Pancreas (tissue), 10 donors: ENCODE results near the gene PGR. TPM values are rescaled to one million over a fixed set of nuclear protein-coding genes. Genes with fewer than 3 reads are reported as not detected.

Source experiments
- ATAC-seq, 4 donors: fragments of 200-7000 bp; cut with Tn5 transposase; one replicate each; pipeline versions ENCODE4 v1.8.0 to v1.9.1; 2020; ENCODE audit warnings: mild to moderate bottlenecking in 4 of 4, moderate library complexity in 4 of 4
- DNase-seq, 6 donors: peaks; one replicate each; pipeline ENCODE4 v3.0.0-alpha.2; 2020
- FAIRE-seq: peaks from 2 replicates; lab custom pipeline; 2012; peaks lifted over from hg19 to GRCh38; lab: Jason Lieb, UNC
- H3K27ac ChIP-seq, 4 donors: fragments of 200-600 bp; sonication (generic); 1 replicate in 3 of 4; 2 replicates in 1 of 4; pipeline versions ENCODE4 v1.5.0 to v1.8.0; 2020
- H3K27me3 ChIP-seq, 4 donors: fragments of 200-600 bp; one replicate each; pipeline ENCODE4 v1.8.0; 2021
- H3K36me3 ChIP-seq, 3 donors: fragments of 200-600 bp; sonication (generic) in 1 of 3; one replicate each; pipeline versions ENCODE4 v1.5.0 to v1.8.0; 2020 to 2021
- H3K4me1 ChIP-seq, 3 donors: fragments of 200-600 bp; one replicate each; pipeline ENCODE4 v1.8.0; 2021
- H3K4me3 ChIP-seq, 4 donors: fragments of 200-600 bp; sonication (generic) in 2 of 4; one replicate each; pipeline versions ENCODE4 v1.5.0 to v1.8.0; 2020 to 2021
- H3K9me3 ChIP-seq, 4 donors: fragments of 200-600 bp; one replicate each; pipeline ENCODE4 v1.8.0; 2021
- WGBS, 2 donors: extraction: QIAGEN DNeasy Blood & Tissue Kit; methylation state at CpG; one replicate each; pipeline ENCODE4 v1.1.7; 2013; 5-methylcytosine and 5-hydroxymethylcytosine counted together
- intact Hi-C, 3 donors: fragments of 100-400 bp; cut with DNase I; formaldehyde crosslinking; loops; one replicate each; pipeline versions ENCODE4 v1.11.1 to v1.14.2; 2022
- polyA plus RNA-seq, 2 donors: library from polyadenylated mRNA; stranded (reverse); fragments of 200-250 nt; gene quantifications; one replicate each; pipeline ENCODE4 v1.2.3, GENCODE V29; 2013
- total RNA-seq, 6 donors: library from RNA; stranded (reverse); fragmentation: NEBNext Ultra II Directional in 4 of 6; extraction: Animal tissue kit (Norgen Biotek cat#: 25700) in 4 of 6; gene quantifications; one replicate each; pipeline versions ENCODE4 v1.2.1 to v1.2.4, GENCODE V29; 2021 to 2023
- TF ChIP-seq, protein P1 (sequence below), 4 donors: fragments of 200-600 bp; sonication (generic) in 3 of 4; IDR thresholded peaks; one replicate each; pipeline versions ENCODE4 v1.5.0 to v1.8.0; 2021; ENCODE audit warnings: antibody characterized with exemption in 4 of 4
- donor health status: healthy with polysubstance abuse.
- donor health status: DM: no; HTN: no; CAD: no; lungs with moderate emphysema.
- donor health status: DM: no; HTN: no; CAD: no.
- donor health status: control.
- donor health status: control.
- donor health status: Bipolar disorder and iron deficiency.
- donor health status: DM: yes; HTN: yes; CAD: no.
- donor health status: DM: no; HTN: no; CAD: no.
- donor health status: DM: no; HTN: no; CAD: no.
- donor health status: DM: yes; HTN: yes; CAD: no.

The PGR gene
- total and polyA plus RNA-seq, 8 donors, result 0.23 to 1.9 (median 0.73) TPM

DNA sequence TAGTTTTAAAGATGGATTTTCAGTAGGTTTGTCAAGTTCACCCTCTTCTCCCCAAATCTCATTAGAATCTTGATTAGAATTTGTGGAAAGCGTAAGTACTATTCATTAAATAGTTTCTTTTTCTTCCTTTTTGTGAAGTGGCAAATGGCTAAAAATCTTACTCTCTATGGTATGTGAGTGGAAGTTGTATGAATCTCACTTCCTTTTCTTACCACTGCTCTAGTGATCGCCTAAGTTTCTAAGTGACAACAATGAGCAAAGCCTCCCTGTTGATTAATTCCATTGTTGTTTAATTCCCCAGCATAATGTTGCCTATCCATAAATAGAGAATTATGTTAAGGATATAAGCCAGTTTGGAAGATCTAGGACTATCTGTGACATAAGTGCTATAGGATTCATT is 82.7 kb downstream of the PGR start:
- Histone ChIP-seq H3K36me3 (no peaks in the 10 kb centered on the region), H3K4me1 (no peaks in the 10 kb centered on the region), H3K9me3 (no peaks in the 10 kb centered on the region), H3K27me3 (no peaks in the 10 kb centered on the region), H3K4me3 (no peak overlapping the region), H3K27ac (no peak overlapping the region)
- ATAC-seq (no peak), DNase-seq (no peak), FAIRE-seq (no peak)
- TF ChIP-seq, protein P1, sequence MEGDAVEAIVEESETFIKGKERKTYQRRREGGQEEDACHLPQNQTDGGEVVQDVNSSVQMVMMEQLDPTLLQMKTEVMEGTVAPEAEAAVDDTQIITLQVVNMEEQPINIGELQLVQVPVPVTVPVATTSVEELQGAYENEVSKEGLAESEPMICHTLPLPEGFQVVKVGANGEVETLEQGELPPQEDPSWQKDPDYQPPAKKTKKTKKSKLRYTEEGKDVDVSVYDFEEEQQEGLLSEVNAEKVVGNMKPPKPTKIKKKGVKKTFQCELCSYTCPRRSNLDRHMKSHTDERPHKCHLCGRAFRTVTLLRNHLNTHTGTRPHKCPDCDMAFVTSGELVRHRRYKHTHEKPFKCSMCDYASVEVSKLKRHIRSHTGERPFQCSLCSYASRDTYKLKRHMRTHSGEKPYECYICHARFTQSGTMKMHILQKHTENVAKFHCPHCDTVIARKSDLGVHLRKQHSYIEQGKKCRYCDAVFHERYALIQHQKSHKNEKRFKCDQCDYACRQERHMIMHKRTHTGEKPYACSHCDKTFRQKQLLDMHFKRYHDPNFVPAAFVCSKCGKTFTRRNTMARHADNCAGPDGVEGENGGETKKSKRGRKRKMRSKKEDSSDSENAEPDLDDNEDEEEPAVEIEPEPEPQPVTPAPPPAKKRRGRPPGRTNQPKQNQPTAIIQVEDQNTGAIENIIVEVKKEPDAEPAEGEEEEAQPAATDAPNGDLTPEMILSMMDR (IDR thresholded peaks at IDR 0.05), result no peak
- intact Hi-C loops, result no loop called here
- WGBS, 2 donors, result 74 to 86% methylated on average over 2 of the region's 2 CpGs

DNA sequence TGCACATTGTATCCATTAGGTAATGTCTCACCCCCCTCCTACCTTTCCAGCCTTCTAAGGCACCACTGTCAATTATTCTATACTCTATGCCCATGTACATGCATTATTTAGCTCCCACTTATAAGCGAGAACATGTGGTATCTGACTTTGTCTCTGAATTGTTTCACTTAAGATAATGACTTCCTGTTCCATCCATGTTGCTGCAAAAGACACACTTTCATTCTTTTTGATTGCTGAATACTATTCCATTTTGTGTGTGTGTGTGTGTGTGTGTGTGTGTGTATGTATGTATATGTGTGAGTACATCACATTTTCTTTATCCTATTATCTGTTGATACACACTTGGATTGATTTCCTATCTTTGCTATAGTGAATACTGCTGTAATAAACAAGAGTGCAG is 84.2 kb downstream of the PGR start:
- no peaks in the 10 kb centered on the region for H3K4me1 ChIP-seq
- TF ChIP-seq, protein P1 (IDR thresholded peaks at IDR 0.05), result no peak
- H3K36me3 ChIP-seq, result no peaks in the 10 kb centered on the region
- intact Hi-C loops, result no loop called here
- H3K9me3 ChIP-seq, result no peaks in the 10 kb centered on the region
- WGBS, 2 donors, result 76 to 86% methylated on average over 1 of the region's 1 CpG
- FAIRE-seq, result no peak
- no peaks in the 10 kb centered on the region for H3K27me3 ChIP-seq
- no peak for ATAC-seq
- no peak for DNase-seq
- H3K4me3 ChIP-seq, result no peak overlapping the region
- no peak overlapping the region for H3K27ac ChIP-seq

DNA sequence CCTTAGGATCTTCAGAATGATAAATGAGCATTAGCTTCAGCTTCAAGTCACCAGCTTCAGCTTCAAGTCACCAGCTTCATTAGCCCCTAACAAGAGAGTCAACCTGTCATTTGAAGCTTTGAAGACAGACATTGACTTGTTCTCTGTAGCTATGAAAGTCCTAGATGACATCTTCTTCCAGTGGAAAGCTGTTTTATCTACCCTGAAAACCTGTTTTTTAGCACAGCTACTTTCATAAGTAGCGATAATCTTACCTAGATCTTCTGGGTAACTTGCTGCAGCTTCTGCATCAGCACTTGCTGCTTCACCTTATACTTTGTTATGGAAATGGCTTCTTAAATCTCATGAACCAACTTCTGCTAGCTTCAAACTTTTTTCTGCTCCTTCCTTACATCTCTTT is 85.7 kb downstream of the PGR start:
- Histone ChIP-seq H3K9me3 (no peaks in the 10 kb centered on the region), H3K4me1 (no peaks in the 10 kb centered on the region), H3K36me3 (no peaks in the 10 kb centered on the region), H3K27me3 (no peaks in the 10 kb centered on the region), H3K27ac (no peak overlapping the region), H3K4me3 (no peak overlapping the region)
- ATAC-seq (no peak), FAIRE-seq (no peak), DNase-seq (no peak)
- intact Hi-C loops, result no loop called here
- TF ChIP-seq, protein P1 (IDR thresholded peaks at IDR 0.05), result no peak
- WGBS, 2 donors, result 79 to 96% methylated on average over 1 of the region's 1 CpG

DNA sequence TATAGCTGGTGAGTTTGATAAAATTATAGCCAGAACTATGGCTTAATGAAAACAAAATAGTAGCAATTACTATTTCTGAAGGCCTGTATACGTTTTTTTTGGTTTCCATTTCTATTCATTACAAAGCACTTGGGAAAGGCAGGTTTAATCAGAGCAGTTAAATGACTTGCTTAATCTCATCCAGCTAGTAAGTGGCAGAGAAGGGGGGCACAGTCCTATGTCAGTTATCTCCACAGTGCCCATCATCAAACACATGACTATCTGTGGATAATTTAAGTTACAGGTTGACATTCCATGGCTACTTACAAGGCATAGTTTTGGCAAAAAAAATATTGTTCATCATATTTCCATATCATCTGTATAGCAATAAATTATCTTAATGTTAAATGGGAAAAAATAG is 93.7 kb downstream of the PGR start:
- Histone ChIP-seq H3K36me3 (no peaks in the 10 kb centered on the region), H3K27me3 (no peaks in the 10 kb centered on the region), H3K4me1 (no peaks in the 10 kb centered on the region), H3K4me3 (no peak overlapping the region), H3K27ac (no peak overlapping the region), H3K9me3 (no peaks in the 10 kb centered on the region)
- 35 to 46% methylated on average over 1 of the region's 1 CpG for WGBS, 2 donors
- no peak for DNase-seq
- FAIRE-seq, result no peak
- no peak for ATAC-seq
- intact Hi-C loops, result no loop called here
- TF ChIP-seq, protein P1 (IDR thresholded peaks at IDR 0.05), result no peak

DNA sequence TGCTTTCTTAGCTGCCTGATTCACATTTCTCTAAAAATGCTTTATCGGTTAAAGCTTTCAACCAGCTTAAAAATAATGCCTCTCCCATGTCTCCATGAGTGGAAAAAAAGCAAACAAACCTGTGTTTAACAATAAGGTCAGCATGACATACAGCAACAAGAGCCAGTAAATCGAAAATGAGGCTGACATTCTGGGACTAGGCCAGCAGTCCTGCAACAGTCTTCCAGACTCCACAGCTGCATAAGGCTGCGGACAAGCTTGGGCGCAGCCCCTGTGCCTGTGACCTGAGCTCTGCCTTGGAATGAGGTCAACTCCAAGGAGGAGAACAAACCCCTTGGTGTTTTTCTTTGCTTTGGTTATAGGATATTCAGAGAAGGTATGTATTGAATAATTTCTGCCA is 95.5 kb downstream of the PGR start:
- no peak for FAIRE-seq
- WGBS, 2 donors, result 47 to 48% methylated on average over 4 of the region's 4 CpGs
- TF ChIP-seq, protein P1 (IDR thresholded peaks at IDR 0.05), result no peak
- no peaks in the 10 kb centered on the region for H3K9me3 ChIP-seq
- no peak overlapping the region for H3K4me3 ChIP-seq
- H3K27me3 ChIP-seq, result no peaks in the 10 kb centered on the region
- no peaks in the 10 kb centered on the region for H3K36me3 ChIP-seq
- no peaks in the 10 kb centered on the region for H3K4me1 ChIP-seq
- peak in 2 of 6 donors; percentile 11 to 17 for DNase-seq
- intact Hi-C loops, result no loop called here
- ATAC-seq, result peak in 3 of 4 donors; percentile 42 to 83 (median 72)
- no peak overlapping the region for H3K27ac ChIP-seq
